OCI-LY7 (cell line): ENCODE measurements around the gene ADGRF4. TPM values are rescaled to one million over a fixed set of nuclear protein-coding genes. Genes with fewer than 3 reads are reported as not detected.

Source experiments
- Bru-seq: library from RNA; stranded (reverse); fragments of 400-500 nt; gene quantifications from one replicate; lab custom pipeline; 2021; lab: Mats Ljungman, UMichigan
- BruChase-seq, 2 experiments: library from RNA; stranded (reverse); fragments of 400-500 nt; gene quantifications; one replicate each; lab custom pipeline; 2021; lab: Mats Ljungman, UMichigan
- BruUV-seq: library from RNA; stranded (reverse); fragments of 400-500 nt; replicated peaks from 2 replicates; lab custom pipeline; 2021; lab: Mats Ljungman, UMichigan
- CTCF ChIA-PET: fragments of 300-600 bp; sonication (Branson Sonifier 250); formaldehyde crosslinking; loops from one replicate; lab custom pipeline; 2022; ENCODE audit warnings: antibody characterized with exemption; ENCODE audit not compliant: unreplicated experiment; lab: Charles Lee
- POLR2A ChIA-PET: fragments of 300-600 bp; sonication (Branson Sonifier 250); formaldehyde crosslinking; loops from one replicate; lab custom pipeline; 2022; ENCODE audit warnings: antibody characterized with exemption; lab: Charles Lee
- DNase-seq: peaks from one replicate; pipeline ENCODE4 v3.0.0-alpha.2; 2015; ENCODE audit warnings: low spot score
- H2AFZ ChIP-seq: fragments of 200-600 bp; sonication (generic), shearing (Covaris generic); 2 replicates; pipeline ENCODE4 v1.6.1; 2014; ENCODE audit warnings: mild to moderate bottlenecking, antibody characterized with exemption, low read length, moderate library complexity
- H3K27ac ChIP-seq: fragments of 200-600 bp; sonication (generic); 2 replicates; pipeline ENCODE4 v1.5.1; 2014; ENCODE audit warnings: mixed run types, low read depth, mild to moderate bottlenecking, moderate library complexity, low read length, inconsistent platforms; ENCODE audit not compliant: poor library complexity, severe bottlenecking
- H3K36me3 ChIP-seq: fragments of 200-600 bp; sonication (generic); 2 replicates; pipeline ENCODE4 v1.6.1; 2014; ENCODE audit warnings: mild to moderate bottlenecking, antibody characterized with exemption, low read length, moderate library complexity, mixed read lengths; ENCODE audit not compliant: insufficient read depth
- H3K4me1 ChIP-seq: fragments of 200-600 bp; sonication (generic); 2 replicates; pipeline ENCODE4 v1.5.1; 2014; ENCODE audit warnings: mild to moderate bottlenecking, low read length; ENCODE audit not compliant: insufficient read depth, poor library complexity, severe bottlenecking
- H3K4me2 ChIP-seq: fragments of 200-600 bp; sonication (generic); 2 replicates; pipeline ENCODE4 v1.6.1; 2014; ENCODE audit warnings: mild to moderate bottlenecking, low read length
- H3K4me3 ChIP-seq: fragments of 200-600 bp; sonication (generic); 2 replicates; pipeline ENCODE4 v1.5.1; 2014; ENCODE audit warnings: mild to moderate bottlenecking, low read depth, low read length; ENCODE audit not compliant: poor library complexity, severe bottlenecking
- H3K79me2 ChIP-seq: fragments of 200-600 bp; sonication (generic); 2 replicates; pipeline ENCODE4 v1.6.1; 2016; ENCODE audit warnings: low read depth, mild to moderate bottlenecking, low read length, moderate library complexity, mixed read lengths; ENCODE audit not compliant: insufficient read depth
- H3K9me2 ChIP-seq: fragments of 200-600 bp; sonication (generic); 2 replicates; pipeline ENCODE4 v1.6.1; 2016; ENCODE audit warnings: mild to moderate bottlenecking, low read length, mixed read lengths; ENCODE audit not compliant: insufficient read depth
- H3K9me3 ChIP-seq: fragments of 200-600 bp; sonication (generic); 2 replicates; pipeline ENCODE4 v1.6.1; 2014; ENCODE audit warnings: mild to moderate bottlenecking, mixed run types, low read length, mixed read lengths
- H4K20me1 ChIP-seq: fragments of 200-600 bp; sonication (generic); 2 replicates; pipeline ENCODE4 v1.6.1; 2014; ENCODE audit warnings: mild to moderate bottlenecking, antibody characterized with exemption, low read length, moderate library complexity, mixed read lengths; ENCODE audit not compliant: insufficient read depth
- EZH2phosphoT487 ChIP-seq: fragments of 200-600 bp; sonication (generic); IDR thresholded peaks from 2 replicates; pipeline ENCODE4 v1.6.1; 2018; ENCODE audit warnings: low read depth, borderline replicate concordance, mild to moderate bottlenecking, mixed run types, antibody characterized with exemption, low read length, moderate library complexity, mixed read lengths
- intact Hi-C: fragments of 100-400 bp; cut with micrococcal nuclease; formaldehyde crosslinking; loops from one replicate; pipeline ENCODE4 v1.10.0; 2022; ENCODE audit not compliant: unreplicated experiment
- long read RNA-seq: library from polyadenylated mRNA; stranded (forward); transcript quantifications from one replicate; pipeline ENCODE4 v2.0.0, GENCODE V29; 2022
- total RNA-seq, 2 experiments: library from RNA; depleted of rRNA in 1 of 2; stranded (reverse); fragments of >200 nt in 1 of 2; shearing (Covaris generic) in 1 of 2; gene quantifications; 2 replicates each; pipeline ENCODE4 v1.2.3, GENCODE V29; 2014 to 2022
- TF ChIP-seq, protein P1 (sequence below): fragments of 200-600 bp; sonication (generic); conservative IDR thresholded peaks from 2 replicates; pipeline ENCODE4 v1.5.1; 2014; ENCODE audit warnings: mild to moderate bottlenecking, antibody characterized with exemption, low read length, moderate library complexity, mixed read lengths

ADGRF4 gene
- not detected in 2 replicates for total RNA-seq (2014; rRNA removed; shearing (Covaris generic))
- not detected in 2 replicates for total RNA-seq (2022)
- percentile 6 among the genes with signal in this experiment for Bru-seq, nascent RNA
- percentile 6 among the genes with signal in this experiment for BruChase-seq, experiment 1, labeled RNA remaining after a 6-hour chase
- percentile 11 among the genes with signal in this experiment for BruChase-seq, experiment 2, labeled RNA remaining after a 2-hour chase
- long read RNA-seq = 0 reads

- intact Hi-C loops = no loop called here
- TF ChIP-seq, protein P1, sequence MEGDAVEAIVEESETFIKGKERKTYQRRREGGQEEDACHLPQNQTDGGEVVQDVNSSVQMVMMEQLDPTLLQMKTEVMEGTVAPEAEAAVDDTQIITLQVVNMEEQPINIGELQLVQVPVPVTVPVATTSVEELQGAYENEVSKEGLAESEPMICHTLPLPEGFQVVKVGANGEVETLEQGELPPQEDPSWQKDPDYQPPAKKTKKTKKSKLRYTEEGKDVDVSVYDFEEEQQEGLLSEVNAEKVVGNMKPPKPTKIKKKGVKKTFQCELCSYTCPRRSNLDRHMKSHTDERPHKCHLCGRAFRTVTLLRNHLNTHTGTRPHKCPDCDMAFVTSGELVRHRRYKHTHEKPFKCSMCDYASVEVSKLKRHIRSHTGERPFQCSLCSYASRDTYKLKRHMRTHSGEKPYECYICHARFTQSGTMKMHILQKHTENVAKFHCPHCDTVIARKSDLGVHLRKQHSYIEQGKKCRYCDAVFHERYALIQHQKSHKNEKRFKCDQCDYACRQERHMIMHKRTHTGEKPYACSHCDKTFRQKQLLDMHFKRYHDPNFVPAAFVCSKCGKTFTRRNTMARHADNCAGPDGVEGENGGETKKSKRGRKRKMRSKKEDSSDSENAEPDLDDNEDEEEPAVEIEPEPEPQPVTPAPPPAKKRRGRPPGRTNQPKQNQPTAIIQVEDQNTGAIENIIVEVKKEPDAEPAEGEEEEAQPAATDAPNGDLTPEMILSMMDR = no peak
- TF ChIP-seq EZH2phosphoT487 = no peak
- H3K4me3 ChIP-seq = no peak within 1 kb of the TSS
- H2AFZ ChIP-seq = peak within 1 kb of the TSS; percentile 56
- DNase-seq = no peak
- H3K27ac ChIP-seq = no peak within 1 kb of the TSS
- POLR2A ChIA-PET = interaction anchor here (0.9 to 1.2 kb wide), 4 partner anchors 8 to 68 kb away, joined by 3 to 5 read pairs (median 3); no protein-coding TSS in a partner anchor
- H4K20me1 ChIP-seq = no peaks in the 10 kb centered on the region
- CTCF ChIA-PET = no interaction called here
- no peak within 1 kb of the TSS for H3K4me2 ChIP-seq
- no peaks in the 10 kb centered on the region for H3K9me2 ChIP-seq
- no peaks in the 10 kb centered on the region for H3K4me1 ChIP-seq
- H3K79me2 ChIP-seq = no peaks in the 10 kb centered on the region
- no peaks in the 10 kb centered on the region for H3K36me3 ChIP-seq
- BruUV-seq = no TSS peak
- no peaks in the 10 kb centered on the region for H3K9me3 ChIP-seq
These were observed at the start of gene ADGRF4 for GRCh38 chr6:47698342-47698787. Gene ADGRF4 (plus strand): TSS chr6:47698580. CDS start chr6:47707246, 8,666 bp downstream.

GRCh38 chr6:47650553-47651432, 47.6 kb upstream of the ADGRF4 start:
- Histone ChIP-seq H3K27ac (no peak overlapping the region), H3K36me3 (no peaks in the 10 kb centered on the region), H3K79me2 (no peaks in the 10 kb centered on the region), H2AFZ (peak overlapping the region; percentile 19; the same call in 1 of the 2 replicates), H3K9me3 (no peaks in the 10 kb centered on the region), H3K4me1 (peaks cover 6% of the 10 kb centered on the region), H4K20me1 (no peaks in the 10 kb centered on the region), H3K4me3 (no peak overlapping the region), H3K9me2 (no peaks in the 10 kb centered on the region), H3K4me2 (no peak overlapping the region)
- no TSS peak for BruUV-seq
- ChIA-PET CTCF (no interaction called here), POLR2A (interaction anchor here (0.5 kb wide), 1 partner anchor 49 kb away, joined by 4 read pairs; no protein-coding TSS in a partner anchor)
- DNase-seq = no peak
- TF ChIP-seq EZH2phosphoT487 = no peak
- TF ChIP-seq, protein P1 = no peak
- intact Hi-C loops = no loop called here
